ENCODE measurements around the gene PROM2.

DNA sequence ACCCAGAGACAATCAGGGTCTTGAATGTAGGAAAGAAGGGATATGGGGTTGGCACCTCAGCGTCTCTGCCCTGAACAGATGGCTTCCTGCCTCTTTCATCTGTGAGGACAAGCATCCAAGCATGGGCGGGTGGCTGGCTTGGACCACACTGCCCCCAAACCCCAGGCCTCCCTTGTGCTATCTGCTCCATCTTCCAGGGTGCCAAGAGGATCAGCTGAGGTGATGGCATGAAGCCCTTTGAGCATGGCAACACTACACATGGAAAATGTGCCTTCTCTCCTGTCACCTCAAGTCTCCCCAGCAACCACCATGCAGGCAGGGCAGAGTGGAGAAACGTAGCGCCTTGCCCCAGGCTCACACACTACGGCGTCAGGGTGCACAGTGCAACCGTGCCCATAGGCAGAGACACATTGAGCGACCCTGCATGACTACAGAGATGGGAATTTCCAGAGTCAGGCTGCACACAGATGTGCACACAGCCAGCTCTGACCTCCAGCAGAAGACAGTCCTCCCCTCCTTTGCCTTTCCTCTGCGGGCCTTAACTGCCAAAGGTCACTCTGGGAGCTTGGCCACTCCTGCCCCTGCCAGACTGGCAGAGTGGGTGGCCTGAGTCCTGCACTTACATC is 24.4 kb downstream of the PROM2 start:
- TF ChIP-seq, protein P1, sequence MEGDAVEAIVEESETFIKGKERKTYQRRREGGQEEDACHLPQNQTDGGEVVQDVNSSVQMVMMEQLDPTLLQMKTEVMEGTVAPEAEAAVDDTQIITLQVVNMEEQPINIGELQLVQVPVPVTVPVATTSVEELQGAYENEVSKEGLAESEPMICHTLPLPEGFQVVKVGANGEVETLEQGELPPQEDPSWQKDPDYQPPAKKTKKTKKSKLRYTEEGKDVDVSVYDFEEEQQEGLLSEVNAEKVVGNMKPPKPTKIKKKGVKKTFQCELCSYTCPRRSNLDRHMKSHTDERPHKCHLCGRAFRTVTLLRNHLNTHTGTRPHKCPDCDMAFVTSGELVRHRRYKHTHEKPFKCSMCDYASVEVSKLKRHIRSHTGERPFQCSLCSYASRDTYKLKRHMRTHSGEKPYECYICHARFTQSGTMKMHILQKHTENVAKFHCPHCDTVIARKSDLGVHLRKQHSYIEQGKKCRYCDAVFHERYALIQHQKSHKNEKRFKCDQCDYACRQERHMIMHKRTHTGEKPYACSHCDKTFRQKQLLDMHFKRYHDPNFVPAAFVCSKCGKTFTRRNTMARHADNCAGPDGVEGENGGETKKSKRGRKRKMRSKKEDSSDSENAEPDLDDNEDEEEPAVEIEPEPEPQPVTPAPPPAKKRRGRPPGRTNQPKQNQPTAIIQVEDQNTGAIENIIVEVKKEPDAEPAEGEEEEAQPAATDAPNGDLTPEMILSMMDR (IDR thresholded peaks at IDR 0.05; ENCODE audit: insufficient read depth, low read depth, low read length), result no peak
- no peak for TF ChIP-seq EZH2 (IDR thresholded peaks at IDR 0.05; ENCODE audit: insufficient read depth, low read length)
